Activated CD8-positive, alpha-beta memory T cell treated with anti-CD3 and anti-CD28 coated beads, Interleukin-2, amount 50 U/mL, for 24 hours (primary cell): Measurements from ENCODE around the gene ZNF132.
"Not testable (repeated sequence)": the region's sequence is repeated elsewhere in the genome, so short reads cannot be mapped to it uniquely, and the experiment has no call there.

ENCODE experiments used
- DNase-seq: peaks from one replicate; pipeline ENCODE4 v3.0.0-alpha.2; 2020; ENCODE audit errors: extremely low read depth

The ZNF132 gene

DNA sequence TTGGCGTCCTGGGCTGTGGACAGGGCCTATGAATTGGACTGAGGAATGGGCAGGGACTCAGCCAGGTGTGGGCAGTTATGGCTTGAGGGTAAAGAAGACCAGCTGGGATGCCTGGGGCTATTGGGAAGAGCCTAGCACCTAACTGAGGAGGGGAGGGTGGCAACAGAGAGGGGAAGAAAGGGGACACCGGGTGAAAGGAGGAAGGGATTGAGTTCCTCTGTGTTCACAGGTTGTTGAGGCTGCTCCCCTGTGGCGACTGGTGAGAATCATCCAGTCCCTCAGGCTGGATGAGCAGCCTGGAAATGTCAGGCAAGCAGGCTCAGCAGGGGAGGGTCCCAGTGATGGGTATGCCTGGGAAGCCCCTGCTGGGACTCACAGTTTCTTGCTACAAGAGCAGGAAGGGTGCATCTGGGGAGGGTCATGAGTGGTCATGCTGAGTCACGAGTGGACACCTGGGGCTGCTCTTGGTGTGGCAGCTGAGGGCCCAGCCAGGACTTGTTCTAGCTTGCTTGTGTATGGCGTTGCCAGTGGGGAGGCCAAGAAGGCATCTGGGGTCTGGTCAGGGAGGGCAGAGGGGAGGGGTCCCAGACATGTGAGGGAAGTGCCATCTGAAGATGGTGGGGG is 28.4 kb upstream of the ZNF132 start:
- no peak for DNase-seq

GRCh38 chr19:58466760-58467589 is 27.0 kb upstream of the ZNF132 start, which contains the start of gene ZNF324:
ZNF324 (plus strand) TSS chr19:58467080; CDS start chr19:58469186, 2,106 bp downstream.
- peak; percentile 92 for DNase-seq

DNA sequence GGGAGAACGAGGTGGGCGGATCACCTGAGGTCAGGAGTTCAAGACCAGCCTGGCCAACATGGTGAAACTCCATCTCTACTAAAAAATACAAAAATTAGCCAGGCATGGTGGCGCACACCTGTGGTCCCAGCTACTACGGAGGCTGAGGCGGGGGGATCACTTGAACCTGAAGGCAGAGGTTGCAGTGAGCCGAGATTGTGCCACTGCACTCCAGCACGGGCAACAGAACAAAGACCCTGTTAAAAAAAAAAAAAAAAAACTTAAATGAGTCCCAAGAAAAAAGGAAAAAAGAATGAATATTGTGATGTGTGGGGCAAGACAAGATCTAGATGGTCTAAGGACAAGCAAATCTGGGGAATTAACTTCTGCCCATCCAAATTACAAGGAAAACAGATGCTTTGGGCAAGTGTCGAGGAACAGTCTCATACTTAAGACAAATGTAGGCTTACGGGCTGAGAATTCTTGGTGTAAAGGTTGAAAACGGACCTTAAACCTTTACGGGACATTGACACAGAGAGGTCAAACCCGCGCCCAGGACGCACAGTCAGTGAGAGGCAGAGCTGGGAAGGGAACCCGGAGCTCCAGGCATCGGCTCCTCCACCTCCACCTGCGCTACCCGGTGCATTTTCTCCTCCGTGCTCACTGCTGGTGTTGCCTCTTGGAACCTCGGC is 26.3 kb upstream of the ZNF132 start:
- DNase-seq, result no peak

DNA sequence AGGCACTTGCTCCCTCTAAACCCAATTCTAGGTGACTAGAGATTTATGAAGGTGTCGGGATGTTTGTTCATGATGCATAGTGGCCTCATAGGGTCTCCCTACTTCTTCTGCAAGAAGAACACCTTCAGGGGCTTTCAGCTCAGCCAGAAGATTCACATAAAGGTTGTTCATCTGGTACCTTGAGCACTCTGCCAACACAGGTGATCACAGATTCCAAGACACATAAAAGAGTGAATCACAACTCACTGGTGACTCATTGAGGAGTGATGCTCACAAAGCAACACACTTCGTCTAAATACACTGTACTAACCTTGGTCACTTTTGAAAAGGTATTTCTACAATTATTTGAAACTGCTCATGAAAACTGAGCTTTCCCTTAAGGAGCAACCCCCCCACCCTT is 20.1 kb upstream of the ZNF132 start:
- no peak for DNase-seq

- no peak for DNase-seq
Measured at GRCh38 chr19:58456111-58456510, 16.2 kb upstream of the ZNF132 start.

- DNase-seq, result no peak
Measured at GRCh38 chr19:58455306-58455705, 15.4 kb upstream of the ZNF132 start.

DNA sequence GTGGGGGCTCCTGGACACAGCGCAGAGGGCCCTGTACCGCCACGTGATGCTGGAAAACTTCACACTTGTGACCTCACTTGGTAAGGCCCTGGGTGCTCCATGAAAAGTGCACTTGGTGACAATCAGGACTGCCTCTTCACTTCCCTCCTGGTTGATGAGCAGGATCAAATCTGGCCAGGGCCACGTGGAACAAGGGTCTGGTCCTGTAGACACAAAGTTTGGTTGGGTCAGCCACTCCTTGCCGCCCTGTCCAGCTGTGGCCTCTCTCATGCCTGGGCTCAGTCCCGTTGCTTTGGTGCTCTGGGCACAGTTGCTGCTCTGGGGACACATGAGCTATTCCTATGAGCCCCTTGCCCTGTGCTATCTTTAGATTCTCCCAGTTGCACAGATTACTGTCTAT is 13.8 kb upstream of the ZNF132 start:
- DNase-seq, result no peak

- DNase-seq, result peak; percentile 88
Measured at GRCh38 chr19:58451358-58452101, 11.6 kb upstream of the ZNF132 start, which contains the start of gene ZNF324B. ZNF324B (plus strand) TSS chr19:58451622; CDS start chr19:58453702, 2,080 bp downstream.

DNA sequence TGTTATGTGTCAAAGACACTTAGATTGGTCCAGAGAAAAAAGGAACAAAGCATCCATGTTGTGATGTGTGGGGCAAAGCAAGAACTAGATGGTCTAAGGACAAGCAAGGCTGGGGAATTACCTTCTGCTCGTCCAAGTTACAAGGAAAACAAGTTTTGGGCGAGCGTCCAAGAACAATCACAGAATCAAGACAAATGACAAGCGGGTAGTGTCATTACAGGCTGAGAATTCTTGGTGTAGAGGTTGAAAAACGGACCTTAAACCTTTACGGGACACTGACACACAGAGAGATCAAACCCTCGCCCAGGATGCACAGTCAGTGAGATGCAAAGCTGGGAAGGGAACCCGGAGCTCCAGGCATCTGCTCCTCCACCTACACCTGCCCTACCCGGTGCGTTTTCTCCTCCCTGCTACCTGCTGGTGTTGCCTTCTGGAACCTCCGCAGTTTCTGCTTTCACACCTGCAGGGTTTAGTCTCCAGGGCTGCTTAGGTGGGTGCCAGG is 11.0 kb upstream of the ZNF132 start:
- DNase-seq, result no peak

DNA sequence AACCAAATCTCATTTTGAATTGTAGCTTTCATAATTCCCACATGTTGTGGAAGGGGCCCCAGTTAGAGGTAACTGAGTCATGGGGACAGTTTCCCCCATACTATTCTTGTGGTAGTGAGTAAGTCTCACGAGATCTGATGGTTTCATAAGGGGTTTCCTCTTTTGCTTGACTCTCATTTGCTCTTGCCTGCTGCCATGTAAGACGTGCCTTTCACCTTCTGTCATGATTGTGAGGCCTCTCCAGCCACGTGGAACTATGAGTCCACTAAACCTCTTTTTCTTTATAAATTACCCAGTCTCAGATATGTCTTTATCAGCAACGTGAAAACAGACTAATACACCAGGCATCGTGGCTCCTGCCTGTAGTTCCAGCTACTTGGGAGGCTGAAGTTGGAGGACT is 10.0 kb upstream of the ZNF132 start:
- not testable (repeated sequence) for DNase-seq

DNA sequence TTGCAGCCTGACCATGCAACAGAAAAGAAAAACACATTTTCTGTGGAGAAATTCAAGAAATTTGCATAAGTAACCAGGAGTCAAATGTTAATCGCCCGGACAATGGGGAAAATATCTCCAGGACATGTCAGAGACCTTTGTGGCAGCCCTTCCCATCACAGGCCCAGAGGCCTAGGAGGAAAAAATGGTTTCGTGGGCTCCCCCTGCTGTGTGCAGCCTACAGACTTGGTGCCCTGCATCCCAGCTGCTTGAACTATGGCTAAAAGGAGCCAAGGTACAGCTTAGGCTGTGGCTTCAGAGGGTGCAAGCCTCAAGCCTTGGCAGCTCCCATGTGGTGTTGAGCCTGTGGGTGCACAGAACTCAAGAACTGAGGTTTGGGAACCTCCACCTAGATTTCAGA is 8.9 kb upstream of the ZNF132 start:
- DNase-seq, result not testable (repeated sequence)

GRCh38 chr19:58442986-58443385 is 3.0 kb upstream of the ZNF132 start:
- not testable (repeated sequence) for DNase-seq

GRCh38 chr19:58440556-58440955 is 603 bp upstream of the ZNF132 start:
- no peak for DNase-seq

- DNase-seq, result no peak
Measured at GRCh38 chr19:58434217-58434616, 5.7 kb downstream of the ZNF132 start.

- DNase-seq, result no peak
Measured at GRCh38 chr19:58429745-58430144, 10.2 kb downstream of the ZNF132 start.

DNA sequence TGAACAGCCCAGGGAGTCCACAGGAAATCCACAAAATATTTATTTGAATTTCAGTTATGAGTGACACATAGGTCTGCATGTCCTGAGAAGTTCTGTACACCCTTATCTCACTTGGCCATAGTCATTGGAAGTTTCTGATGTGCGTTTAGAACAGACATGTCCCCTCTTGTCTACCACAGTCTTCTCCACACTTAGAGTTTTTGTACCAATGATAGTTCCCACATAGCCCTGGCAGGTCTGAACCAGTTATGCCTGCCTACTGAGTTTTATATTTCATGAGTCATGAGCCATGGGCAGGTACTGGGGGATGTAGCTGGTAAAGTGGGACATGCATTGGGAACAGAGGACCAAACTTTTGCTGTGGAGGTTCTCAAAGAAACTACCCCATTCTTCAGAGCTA is 11.3 kb downstream of the ZNF132 start:
- no peak for DNase-seq

DNA sequence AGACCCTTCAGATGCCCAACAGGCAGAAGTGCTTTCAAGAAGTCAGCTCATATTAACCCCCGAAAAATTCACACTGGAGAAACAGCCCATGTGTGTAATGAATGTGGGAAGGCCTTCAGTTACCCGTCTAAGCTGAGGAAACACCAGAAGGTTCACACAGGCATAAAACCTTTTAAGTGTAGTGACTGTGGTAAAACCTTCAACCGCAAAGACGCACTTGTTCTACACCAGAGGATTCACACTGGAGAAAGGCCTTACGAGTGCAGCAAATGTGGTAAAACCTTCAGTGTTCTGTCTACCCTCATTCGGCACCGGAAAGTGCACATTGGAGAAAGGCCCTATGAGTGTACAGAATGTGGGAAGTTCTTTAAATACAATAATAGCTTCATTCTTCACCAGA is 22.9 kb downstream of the ZNF132 start:
- DNase-seq, result no peak

GRCh38 chr19:58416604-58417003 is 23.3 kb downstream of the ZNF132 start:
- DNase-seq, result no peak

GRCh38 chr19:58409010-58409790 is 30.8 kb downstream of the ZNF132 start:
- no peak for DNase-seq

DNA sequence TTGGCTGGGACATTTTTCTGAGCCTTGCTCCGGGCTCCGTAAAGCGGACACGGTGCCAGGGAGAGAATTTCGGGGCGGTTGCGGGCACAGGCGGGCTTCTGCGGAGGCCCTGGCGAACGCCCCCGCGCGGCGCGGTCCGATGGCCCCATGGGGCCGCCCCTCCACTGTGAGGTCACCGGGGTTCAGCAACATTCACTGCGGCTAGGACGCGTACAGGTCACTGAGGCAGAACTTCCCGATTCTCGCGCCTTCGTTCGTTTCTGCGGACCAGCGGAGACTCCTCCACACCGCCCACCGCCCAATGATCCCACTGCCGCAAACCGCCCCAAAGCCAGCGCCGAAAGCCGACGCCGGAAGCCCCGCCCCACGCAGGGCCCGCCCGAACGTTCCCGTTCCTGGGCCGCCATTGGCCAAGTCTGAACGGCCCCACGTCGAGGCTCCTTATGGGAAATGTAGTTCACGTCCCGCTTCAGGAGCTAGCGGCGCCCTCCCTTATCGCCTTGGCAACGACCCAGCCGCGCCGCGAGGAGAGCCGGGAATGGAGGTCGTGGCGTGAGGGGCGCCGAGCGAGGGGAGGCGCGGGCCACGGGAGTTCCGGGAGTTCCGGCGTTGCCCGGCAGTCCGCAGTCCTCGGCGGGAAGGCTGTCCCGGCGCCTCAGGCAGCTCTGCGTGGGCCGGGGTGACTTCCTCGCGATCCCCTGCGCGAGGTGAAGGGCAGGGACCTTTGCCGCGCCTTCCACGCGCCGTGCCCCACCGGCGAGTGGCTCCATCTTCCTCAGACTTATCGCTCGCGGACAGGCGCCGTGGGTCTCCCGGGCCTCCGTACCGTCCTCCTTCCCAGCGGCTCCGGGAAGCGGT is 31.6 kb downstream of the ZNF132 start, which contains the start of gene ZNF584:
ZNF584 (plus strand) TSS at position 498 of the 858 bp plus-strand sequence. CDS start 499 bp downstream, outside the sequence.
- peak; percentile 86 for DNase-seq
